Epithelial cell of proximal tubule (primary cell): ENCODE measurements around the gene IL1RAPL2. TPM values are rescaled to one million over a fixed set of nuclear protein-coding genes. Genes with fewer than 3 reads are reported as not detected.
"Not testable (repeated sequence)": the region's sequence is repeated elsewhere in the genome, so short reads cannot be mapped to it uniquely, and the experiment has no call there.

Experiments
- DNase-seq: peaks from one replicate; pipeline ENCODE4 v3.0.0-alpha.2; 2011; ENCODE audit warnings: low read depth
- H3K4me3 ChIP-seq: 2 replicates; pipeline ENCODE4 v1.5.1; 2011; ENCODE audit warnings: low read depth, mild to moderate bottlenecking, low read length
- CTCF ChIP-seq: conservative IDR thresholded peaks from 2 replicates; pipeline ENCODE4 v1.5.1; 2012; ENCODE audit warnings: low read depth, mild to moderate bottlenecking, low read length
- total RNA-seq: library from RNA; depleted of rRNA; stranded (reverse); fragments of >200 nt; gene quantifications from 2 replicates; pipeline ENCODE4 v1.2.3, GENCODE V29; 2015

IL1RAPL2 gene
- total RNA-seq, 1 donor from 2014 or later = not detected

- no peak for DNase-seq
- H3K4me3 ChIP-seq = no peak overlapping the region
- no peak for TF ChIP-seq CTCF
Observed at GRCh38 chrX:104995546-104995945, 429.5 kb downstream of the IL1RAPL2 start.

GRCh38 chrX:105006103-105006502 is 440.1 kb downstream of the IL1RAPL2 start:
- no peak overlapping the region for H3K4me3 ChIP-seq
- DNase-seq = no peak
- TF ChIP-seq CTCF = no peak

- TF ChIP-seq CTCF = no peak
- no peak for DNase-seq
- H3K4me3 ChIP-seq = no peak overlapping the region
Observed at GRCh38 chrX:105006996-105007395, 441.0 kb downstream of the IL1RAPL2 start.

- no peak overlapping the region for H3K4me3 ChIP-seq
- TF ChIP-seq CTCF = no peak
- no peak for DNase-seq
Observed at GRCh38 chrX:105013719-105014118, 447.7 kb downstream of the IL1RAPL2 start.

- TF ChIP-seq CTCF = no peak
- no peak for DNase-seq
- no peak overlapping the region for H3K4me3 ChIP-seq
Observed at GRCh38 chrX:105017641-105018040, 451.6 kb downstream of the IL1RAPL2 start.

- TF ChIP-seq CTCF = no peak
- no peak overlapping the region for H3K4me3 ChIP-seq
- DNase-seq = peak; percentile 55
Observed at GRCh38 chrX:105018865-105019264, 452.9 kb downstream of the IL1RAPL2 start.

GRCh38 chrX:105028962-105029361 is 463.0 kb downstream of the IL1RAPL2 start:
- DNase-seq = not testable (repeated sequence)

More at GRCh38 chrX:105028962-105029361, 463.0 kb downstream of the IL1RAPL2 start:
- not testable (repeated sequence) for H3K4me3 ChIP-seq
